ENCODE results near the gene KIF22.
A peak's percentile ranks its signal among the peaks of the same experiment; 100 is the strongest.
"Not testable (repeated sequence)": the region's sequence is repeated elsewhere in the genome, so short reads cannot be mapped to it uniquely, and the experiment has no call there.

KIF22 gene

GRCh38 chr16:29789775-29790182 is 772 bp upstream of the KIF22 start:
- peaks cover 16% of the 10 kb centered on the region for H3K79me1 ChIP-seq (ENCODE audit: low read length)
- H2BK120ac ChIP-seq (ENCODE audit: insufficient read depth, low read length, poor library complexity), result peak overlapping the region; percentile 73
- H3K9me3 ChIP-seq (ENCODE audit: insufficient read depth, low read depth, low read length), result no peaks in the 10 kb centered on the region
- H2AFZ ChIP-seq (ENCODE audit: insufficient read depth, low read length, poor library complexity), result peak overlapping the region; percentile 93
- peak overlapping the region; percentile 73 for H3K4ac ChIP-seq (ENCODE audit: low read depth, low read length)
- H3K9ac ChIP-seq (ENCODE audit: low read length), result peak overlapping the region; percentile 74
- WGBS (ENCODE audit: extremely low coverage, insufficient coverage, insufficient read length), result no CpG with 5 or more reads among the region's 20 CpGs
- peak overlapping the region; percentile 99 for H4K8ac ChIP-seq (ENCODE audit: low read depth, low read length)
- peak overlapping the region; percentile 73 for H3K27ac ChIP-seq (ENCODE audit: low read depth, low read length)
- H3K4me1 ChIP-seq (ENCODE audit: control insufficient read depth in 1 of 2, insufficient read depth in 2 of 2, low read length in 2 of 2), result peaks cover 15 to 23% of the 10 kb centered on the region in 2 experiments
- peak overlapping the region; percentile 85 for H3K18ac ChIP-seq (ENCODE audit: low read length)
- no peak overlapping the region for H3K23ac ChIP-seq (ENCODE audit: low read length)
- DNase-seq, result peak in 1 of 2 donors; percentile 8
- peak overlapping the region; percentile 26 for H2AK5ac ChIP-seq (ENCODE audit: low read length)
- H3K27me3 ChIP-seq (ENCODE audit: insufficient read depth, low read length), result no peaks in the 10 kb centered on the region
- H2BK12ac ChIP-seq (ENCODE audit: low read length), result peak overlapping the region; percentile 29
- H4K91ac ChIP-seq (ENCODE audit: low read depth, low read length), result peak overlapping the region; percentile 92
- H3K4me2 ChIP-seq (ENCODE audit: low read length), result peak overlapping the region; percentile 81
- no peak overlapping the region for H3K4me3 ChIP-seq (ENCODE audit: low read depth, low read length)
- peaks cover 0 to 3% of the 10 kb centered on the region in 2 experiments for H3K36me3 ChIP-seq (ENCODE audit: control insufficient read depth in 1 of 2, insufficient read depth in 2 of 2, low read length in 2 of 2)
- H3K79me2 ChIP-seq (ENCODE audit: control insufficient read depth, insufficient read depth, low read length, poor library complexity), result peaks cover 26% of the 10 kb centered on the region
- peak overlapping the region; percentile 96 for H3K14ac ChIP-seq (ENCODE audit: low read length)
- H4K12ac ChIP-seq (ENCODE audit: low read depth, low read length), result peak overlapping the region; percentile 89
- H2BK5ac ChIP-seq (ENCODE audit: low read depth, low read length, poor library complexity), result peak overlapping the region; percentile 75

GRCh38 chr16:29790949-29791844 is 646 bp downstream of the KIF22 start:
- Histone ChIP-seq H2AK5ac (ENCODE audit: low read length) (no peak overlapping the region), H3K23ac (ENCODE audit: low read length) (peak overlapping the region; percentile 10), H2BK12ac (ENCODE audit: low read length) (no peak overlapping the region), H3K9ac (ENCODE audit: low read length) (peak overlapping the region; percentile 92), H3K4me2 (ENCODE audit: low read length) (peak overlapping the region; percentile 75), H3K27ac (ENCODE audit: low read depth, low read length) (peak overlapping the region; percentile 53), H3K4me1 (ENCODE audit: control insufficient read depth in 1 of 2, insufficient read depth in 2 of 2, low read length in 2 of 2) (peaks cover 11 to 16% of the 10 kb centered on the region in 2 experiments), H2BK5ac (ENCODE audit: low read depth, low read length, poor library complexity) (peak overlapping the region; percentile 56), H2AFZ (ENCODE audit: insufficient read depth, low read length, poor library complexity) (peak overlapping the region; percentile 50), H3K4ac (ENCODE audit: low read depth, low read length) (peak overlapping the region; percentile 81), H3K9me3 (ENCODE audit: insufficient read depth, low read depth, low read length) (no peaks in the 10 kb centered on the region), H3K4me3 (ENCODE audit: low read depth, low read length) (peak overlapping the region; percentile 99), H3K18ac (ENCODE audit: low read length) (peak overlapping the region; percentile 87), H3K79me1 (ENCODE audit: low read length) (peaks cover 11% of the 10 kb centered on the region), H3K79me2 (ENCODE audit: control insufficient read depth, insufficient read depth, low read length, poor library complexity) (peaks cover 26% of the 10 kb centered on the region), H2BK120ac (ENCODE audit: insufficient read depth, low read length, poor library complexity) (peak overlapping the region; percentile 54), H3K36me3 (ENCODE audit: control insufficient read depth in 1 of 2, insufficient read depth in 2 of 2, low read length in 2 of 2) (peaks cover 0 to 7% of the 10 kb centered on the region in 2 experiments), H3K27me3 (ENCODE audit: insufficient read depth, low read length) (no peaks in the 10 kb centered on the region), H4K8ac (ENCODE audit: low read depth, low read length) (peak overlapping the region; percentile 69), H3K14ac (ENCODE audit: low read length) (peak overlapping the region; percentile 58), H4K91ac (ENCODE audit: low read depth, low read length) (peak overlapping the region; percentile 83), H4K12ac (ENCODE audit: low read depth, low read length) (peak overlapping the region; percentile 71)
- WGBS (ENCODE audit: extremely low coverage, insufficient coverage, insufficient read length), result no CpG with 5 or more reads among the region's 31 CpGs
- peak in 1 of 2 donors; percentile 25 for DNase-seq

GRCh38 chr16:29791845-29792807 is 1.6 kb downstream of the KIF22 start:
- Histone ChIP-seq H2BK120ac (ENCODE audit: insufficient read depth, low read length, poor library complexity) (no peak overlapping the region), H3K4me1 (ENCODE audit: control insufficient read depth in 1 of 2, insufficient read depth in 2 of 2, low read length in 2 of 2) (peaks cover 11 to 16% of the 10 kb centered on the region in 2 experiments), H3K79me2 (ENCODE audit: control insufficient read depth, insufficient read depth, low read length, poor library complexity) (peaks cover 26% of the 10 kb centered on the region), H3K14ac (ENCODE audit: low read length) (no peak overlapping the region), H2BK5ac (ENCODE audit: low read depth, low read length, poor library complexity) (no peak overlapping the region), H3K27ac (ENCODE audit: low read depth, low read length) (no peak overlapping the region), H3K9me3 (ENCODE audit: insufficient read depth, low read depth, low read length) (no peaks in the 10 kb centered on the region), H2AFZ (ENCODE audit: insufficient read depth, low read length, poor library complexity) (no peak overlapping the region), H3K18ac (ENCODE audit: low read length) (no peak overlapping the region), H3K4me3 (ENCODE audit: low read depth, low read length) (no peak overlapping the region), H3K23ac (ENCODE audit: low read length) (peak overlapping the region; percentile 10), H2BK12ac (ENCODE audit: low read length) (no peak overlapping the region), H4K8ac (ENCODE audit: low read depth, low read length) (no peak overlapping the region), H2AK5ac (ENCODE audit: low read length) (no peak overlapping the region), H3K36me3 (ENCODE audit: control insufficient read depth in 1 of 2, insufficient read depth in 2 of 2, low read length in 2 of 2) (peaks cover 7 to 16% of the 10 kb centered on the region in 2 experiments), H3K4ac (ENCODE audit: low read depth, low read length) (peak overlapping the region; percentile 81), H3K79me1 (ENCODE audit: low read length) (peaks cover 11% of the 10 kb centered on the region), H3K27me3 (ENCODE audit: insufficient read depth, low read length) (no peaks in the 10 kb centered on the region), H3K9ac (ENCODE audit: low read length) (no peak overlapping the region), H4K12ac (ENCODE audit: low read depth, low read length) (no peak overlapping the region), H4K91ac (ENCODE audit: low read depth, low read length) (no peak overlapping the region), H3K4me2 (ENCODE audit: low read length) (peak overlapping the region; percentile 75)
- no peak for DNase-seq
- no CpG with 5 or more reads among the region's 9 CpGs for WGBS (ENCODE audit: extremely low coverage, insufficient coverage, insufficient read length)

- H3K27ac ChIP-seq (ENCODE audit: low read depth, low read length); H3K23ac ChIP-seq (ENCODE audit: low read length); H4K12ac ChIP-seq (ENCODE audit: low read depth, low read length); H4K91ac ChIP-seq (ENCODE audit: low read depth, low read length); H3K9me3 ChIP-seq (ENCODE audit: insufficient read depth, low read depth, low read length); H3K27me3 ChIP-seq (ENCODE audit: insufficient read depth, low read length); H3K4me2 ChIP-seq (ENCODE audit: low read length); H4K8ac ChIP-seq (ENCODE audit: low read depth, low read length); H2AFZ ChIP-seq (ENCODE audit: insufficient read depth, low read length, poor library complexity); H2BK120ac ChIP-seq (ENCODE audit: insufficient read depth, low read length, poor library complexity); H3K14ac ChIP-seq (ENCODE audit: low read length); H2BK12ac ChIP-seq (ENCODE audit: low read length); H2BK5ac ChIP-seq (ENCODE audit: low read depth, low read length, poor library complexity); H3K4me3 ChIP-seq (ENCODE audit: low read depth, low read length); H3K9ac ChIP-seq (ENCODE audit: low read length); DNase-seq; H2AK5ac ChIP-seq (ENCODE audit: low read length); H3K18ac ChIP-seq (ENCODE audit: low read length): not testable (repeated sequence)
- Histone ChIP-seq H3K4ac (ENCODE audit: low read depth, low read length) (peak overlapping the region; percentile 81), H3K79me2 (ENCODE audit: control insufficient read depth, insufficient read depth, low read length, poor library complexity) (peaks cover 26% of the 10 kb centered on the region), H3K36me3 (ENCODE audit: control insufficient read depth in 1 of 2, insufficient read depth in 2 of 2, low read length in 2 of 2) (peaks cover 10 to 24% of the 10 kb centered on the region in 2 experiments), H3K79me1 (ENCODE audit: low read length) (peaks cover 11% of the 10 kb centered on the region), H3K4me1 (ENCODE audit: control insufficient read depth in 1 of 2, insufficient read depth in 2 of 2, low read length in 2 of 2) (peaks cover 11 to 16% of the 10 kb centered on the region in 2 experiments)
- no CpG with 5 or more reads among the region's 18 CpGs for WGBS (ENCODE audit: extremely low coverage, insufficient coverage, insufficient read length)
Observed at GRCh38 chr16:29793153-29793552, 2.6 kb downstream of the KIF22 start.

All from trophoblast cell (in vitro differentiated cells and primary cell).